Suprapubic skin (tissue), 4 donors: ENCODE data around the gene VSIR. TPM values are rescaled to one million over a fixed set of nuclear protein-coding genes. Genes with fewer than 3 reads are reported as not detected.

Experiments
- DNase-seq, 2 donors: peaks; one replicate each; pipeline ENCODE4 v3.0.0-alpha.2; 2019; ENCODE audit warnings: low spot score in 2 of 2
- H3K27ac ChIP-seq: fragments of 200-600 bp; sonication (generic); one replicate; pipeline ENCODE4 v1.5.1; 2019
- H3K27me3 ChIP-seq: fragments of 200-600 bp; sonication (generic); one replicate; pipeline ENCODE4 v1.5.1; 2019
- H3K36me3 ChIP-seq: fragments of 200-600 bp; sonication (generic); one replicate; pipeline ENCODE4 v1.5.1; 2019
- H3K4me1 ChIP-seq: fragments of 200-600 bp; sonication (generic); one replicate; pipeline ENCODE4 v1.5.1; 2019
- H3K4me3 ChIP-seq: fragments of 200-600 bp; sonication (generic); one replicate; pipeline ENCODE4 v1.5.1; 2019; ENCODE audit warnings: mild to moderate bottlenecking
- H3K9me3 ChIP-seq: fragments of 200-600 bp; sonication (generic); one replicate; pipeline ENCODE4 v1.5.1; 2019
- CTCF ChIP-seq, 2 donors: fragments of 200-600 bp in 1 of 2; fragments of 450-650 bp in 1 of 2; sonication (generic) in 1 of 2; IDR thresholded peaks; one replicate each; pipeline ENCODE4 v1.5.1; 2016 to 2019; ENCODE audit warnings: antibody characterized with exemption in 2 of 2, mild to moderate bottlenecking in 1 of 2, moderate library complexity in 1 of 2
- EP300 ChIP-seq: sonication (generic); formaldehyde crosslinking; IDR thresholded peaks from one replicate; pipeline ENCODE4 v1.6.1; 2017; ENCODE audit warnings: antibody characterized with exemption
- POLR2A ChIP-seq, 2 donors: fragments of 450-650 bp; IDR thresholded peaks; one replicate each; pipeline ENCODE4 v1.6.1; 2017; ENCODE audit warnings: antibody characterized with exemption in 2 of 2, mild to moderate bottlenecking in 2 of 2, moderate library complexity in 2 of 2
- POLR2AphosphoS5 ChIP-seq, 3 donors: sonication (generic); formaldehyde crosslinking; IDR thresholded peaks; one replicate each; pipeline ENCODE4 v1.6.1; 2017; ENCODE audit warnings: antibody characterized with exemption in 3 of 3
- WGBS: methylation state at CpG from one replicate; pipeline ENCODE4 v1.1.5; 2018; 5-methylcytosine and 5-hydroxymethylcytosine counted together
- total RNA-seq, 4 donors: library from RNA; depleted of rRNA; stranded (reverse); fragments of >200 nt; gene quantifications; one replicate each; pipeline ENCODE4 v1.1.0, GENCODE V29; 2016

Gene VSIR
- total RNA-seq, 4 donors from 2014 or later, result 16.3 to 50.7 (median 33.6) TPM

- Histone ChIP-seq H3K36me3 (peaks cover 52% of the 10 kb centered on the region), H3K4me1 (peaks cover 57% of the 10 kb centered on the region), H3K27ac (peak overlapping the region; percentile 11), H3K27me3 (no peaks in the 10 kb centered on the region), H3K4me3 (no peak overlapping the region), H3K9me3 (no peaks in the 10 kb centered on the region)
- TF ChIP-seq CTCF (IDR thresholded peaks at IDR 0.05) (no peak), POLR2A (IDR thresholded peaks at IDR 0.05) (no peak), EP300 (no peak), POLR2AphosphoS5 (IDR thresholded peaks at IDR 0.05) (no peak)
- WGBS, result 90% methylated on average over 3 of the region's 3 CpGs
- DNase-seq, result no peak
These were observed 18.8 kb downstream of the VSIR start for GRCh38 chr10:71754562-71754961.

GRCh38 chr10:71753960-71754505 lies 19.3 kb downstream of the VSIR start:
- Histone ChIP-seq H3K9me3 (no peaks in the 10 kb centered on the region), H3K4me1 (peaks cover 62% of the 10 kb centered on the region), H3K27me3 (no peaks in the 10 kb centered on the region), H3K4me3 (no peak overlapping the region), H3K27ac (peak overlapping the region; percentile 11), H3K36me3 (peaks cover 52% of the 10 kb centered on the region)
- TF ChIP-seq POLR2AphosphoS5 (IDR thresholded peaks at IDR 0.05) (no peak), POLR2A (IDR thresholded peaks at IDR 0.05) (no peak), EP300 (no peak), CTCF (IDR thresholded peaks at IDR 0.05) (no peak)
- 77% methylated on average over 8 of the region's 8 CpGs for WGBS
- DNase-seq, result no peak

- Histone ChIP-seq H3K9me3 (no peaks in the 10 kb centered on the region), H3K27ac (peak overlapping the region; percentile 13), H3K27me3 (no peaks in the 10 kb centered on the region), H3K36me3 (peaks cover 48% of the 10 kb centered on the region), H3K4me1 (peaks cover 66% of the 10 kb centered on the region), H3K4me3 (no peak overlapping the region)
- WGBS, result 74% methylated on average over 15 of the region's 15 CpGs
- DNase-seq, result no peak
- no peak for TF ChIP-seq EP300
- TF ChIP-seq POLR2AphosphoS5 (IDR thresholded peaks at IDR 0.05), result no peak
These were observed 20.0 kb downstream of the VSIR start for GRCh38 chr10:71753091-71753959.

- peaks cover 66% of the 10 kb centered on the region for H3K4me1 ChIP-seq
- no peaks in the 10 kb centered on the region for H3K9me3 ChIP-seq
- H3K27ac ChIP-seq, result peak overlapping the region; percentile 13
- H3K4me3 ChIP-seq, result no peak overlapping the region
- DNase-seq, result no peak
- no peaks in the 10 kb centered on the region for H3K27me3 ChIP-seq
- H3K36me3 ChIP-seq, result peaks cover 45% of the 10 kb centered on the region
- TF ChIP-seq EP300 (no peak), POLR2A (IDR thresholded peaks at IDR 0.05) (no peak), CTCF (IDR thresholded peaks at IDR 0.05) (no peak), POLR2AphosphoS5 (IDR thresholded peaks at IDR 0.05) (no peak)
- WGBS, result 84% methylated on average over 6 of the region's 8 CpGs
These were observed 20.8 kb downstream of the VSIR start for GRCh38 chr10:71752391-71753090.

GRCh38 chr10:71751515-71752224 lies 21.6 kb downstream of the VSIR start:
- Histone ChIP-seq H3K36me3 (peaks cover 45% of the 10 kb centered on the region), H3K27ac (no peak overlapping the region)

More at GRCh38 chr10:71751515-71752224, 21.6 kb downstream of the VSIR start:
- Histone ChIP-seq H3K9me3 (no peaks in the 10 kb centered on the region), H3K4me1 (peaks cover 66% of the 10 kb centered on the region), H3K4me3 (no peak overlapping the region), H3K27me3 (no peaks in the 10 kb centered on the region)
- WGBS, result 89% methylated on average over 14 of the region's 14 CpGs
- no peak for TF ChIP-seq POLR2AphosphoS5 (IDR thresholded peaks at IDR 0.05)
- no peak for TF ChIP-seq CTCF (IDR thresholded peaks at IDR 0.05)
- TF ChIP-seq EP300, result no peak
- TF ChIP-seq POLR2A (IDR thresholded peaks at IDR 0.05), result no peak
- no peak for DNase-seq
